Thyroid gland (tissue), 4 donors: Measurements from ENCODE around the gene ACY1.

Experiments
- POLR2A ChIP-seq, 2 donors: fragments of 450-650 bp; IDR thresholded peaks; one replicate each; pipeline ENCODE4 v1.6.1; 2017; ENCODE audit warnings: antibody characterized with exemption in 2 of 2, mild to moderate bottlenecking in 2 of 2, moderate library complexity in 1 of 2
- TF ChIP-seq, protein P1 (sequence below), 6 experiments: fragments of 200-600 bp in 3 of 6; fragments of 450-650 bp in 3 of 6; sonication (generic) in 3 of 6; IDR thresholded peaks; one replicate each; pipeline ENCODE4 v1.5.1; 2016 to 2019; ENCODE audit warnings: antibody characterized with exemption in 6 of 6, mild to moderate bottlenecking in 2 of 6, inconsistent platforms in 1 of 6, moderate library complexity in 1 of 6

DNA sequence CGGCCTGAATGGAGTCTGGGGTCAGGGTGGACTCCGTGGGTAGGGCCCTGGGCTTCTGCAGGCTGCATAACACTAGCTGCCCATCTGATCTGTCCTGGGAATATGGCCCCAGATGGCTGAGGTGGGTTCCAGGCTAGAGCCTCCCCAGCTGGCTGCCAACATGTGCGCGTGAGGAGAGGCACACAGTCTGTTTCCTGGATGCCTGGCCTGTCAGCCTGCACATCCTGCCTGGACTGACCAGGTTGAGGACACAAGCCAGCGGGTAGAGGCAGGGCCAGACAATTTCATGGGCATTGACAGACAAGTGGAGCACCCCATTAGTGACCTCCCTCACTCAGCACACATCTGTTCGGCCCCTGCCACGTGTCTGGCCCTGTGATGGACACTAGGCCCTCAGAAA, 42.1 kb downstream of the ACY1 start:
- TF ChIP-seq, protein P1, sequence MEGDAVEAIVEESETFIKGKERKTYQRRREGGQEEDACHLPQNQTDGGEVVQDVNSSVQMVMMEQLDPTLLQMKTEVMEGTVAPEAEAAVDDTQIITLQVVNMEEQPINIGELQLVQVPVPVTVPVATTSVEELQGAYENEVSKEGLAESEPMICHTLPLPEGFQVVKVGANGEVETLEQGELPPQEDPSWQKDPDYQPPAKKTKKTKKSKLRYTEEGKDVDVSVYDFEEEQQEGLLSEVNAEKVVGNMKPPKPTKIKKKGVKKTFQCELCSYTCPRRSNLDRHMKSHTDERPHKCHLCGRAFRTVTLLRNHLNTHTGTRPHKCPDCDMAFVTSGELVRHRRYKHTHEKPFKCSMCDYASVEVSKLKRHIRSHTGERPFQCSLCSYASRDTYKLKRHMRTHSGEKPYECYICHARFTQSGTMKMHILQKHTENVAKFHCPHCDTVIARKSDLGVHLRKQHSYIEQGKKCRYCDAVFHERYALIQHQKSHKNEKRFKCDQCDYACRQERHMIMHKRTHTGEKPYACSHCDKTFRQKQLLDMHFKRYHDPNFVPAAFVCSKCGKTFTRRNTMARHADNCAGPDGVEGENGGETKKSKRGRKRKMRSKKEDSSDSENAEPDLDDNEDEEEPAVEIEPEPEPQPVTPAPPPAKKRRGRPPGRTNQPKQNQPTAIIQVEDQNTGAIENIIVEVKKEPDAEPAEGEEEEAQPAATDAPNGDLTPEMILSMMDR (IDR thresholded peaks at IDR 0.05), result no peak
- no peak for TF ChIP-seq POLR2A (IDR thresholded peaks at IDR 0.05)
